Endothelial cell (in vitro differentiated cells): ENCODE measurements around the gene ZNF580. TPM values are rescaled to one million over a fixed set of nuclear protein-coding genes. Genes with fewer than 3 reads are reported as not detected.

Source experiments
- DNase-seq: peaks from one replicate; pipeline ENCODE4 v3.0.0; 2021; ENCODE audit warnings: low spot score
- H3K27ac Mint-ChIP-seq: one replicate; pipeline ENCODE4 v1.8.0; 2021; ENCODE audit warnings: mixed read lengths, inconsistent platforms; ENCODE audit not compliant: unreplicated experiment
- H3K27me3 Mint-ChIP-seq: one replicate; pipeline ENCODE4 v1.8.0; 2021; ENCODE audit warnings: mild to moderate bottlenecking, moderate library complexity, mixed read lengths, inconsistent platforms; ENCODE audit not compliant: unreplicated experiment
- H3K36me3 Mint-ChIP-seq: one replicate; pipeline ENCODE4 v1.8.0; 2021; ENCODE audit warnings: mild to moderate bottlenecking, low read depth, mixed read lengths, inconsistent platforms; ENCODE audit not compliant: unreplicated experiment
- H3K4me1 Mint-ChIP-seq: one replicate; pipeline ENCODE4 v1.8.0; 2021; ENCODE audit warnings: mild to moderate bottlenecking, mixed read lengths, inconsistent platforms; ENCODE audit not compliant: unreplicated experiment
- H3K4me3 Mint-ChIP-seq: one replicate; pipeline ENCODE4 v1.8.0; 2021; ENCODE audit warnings: mild to moderate bottlenecking, mixed read lengths, inconsistent platforms; ENCODE audit not compliant: unreplicated experiment
- H3K9me3 Mint-ChIP-seq: one replicate; pipeline ENCODE4 v1.8.0; 2021; ENCODE audit warnings: mixed read lengths, inconsistent platforms; ENCODE audit not compliant: unreplicated experiment
- total RNA-seq: library from RNA; stranded (reverse); fragmentation: NEBNext Ultra II Directional; extraction: Animal tissue kit (Norgen Biotek cat#: 25700); gene quantifications from one replicate; pipeline ENCODE4 v1.2.1, GENCODE V29; 2021; ENCODE audit not compliant: unreplicated experiment
- TF ChIP-seq, protein P1 (sequence below): fragments of 200-600 bp; sonication (generic); IDR thresholded peaks from one replicate; pipeline ENCODE4 v1.5.0; 2021; ENCODE audit warnings: antibody characterized with exemption; ENCODE audit not compliant: unreplicated experiment

Gene ZNF580
- total RNA-seq, 1 donor from 2014 or later, result 34.0 TPM

DNA sequence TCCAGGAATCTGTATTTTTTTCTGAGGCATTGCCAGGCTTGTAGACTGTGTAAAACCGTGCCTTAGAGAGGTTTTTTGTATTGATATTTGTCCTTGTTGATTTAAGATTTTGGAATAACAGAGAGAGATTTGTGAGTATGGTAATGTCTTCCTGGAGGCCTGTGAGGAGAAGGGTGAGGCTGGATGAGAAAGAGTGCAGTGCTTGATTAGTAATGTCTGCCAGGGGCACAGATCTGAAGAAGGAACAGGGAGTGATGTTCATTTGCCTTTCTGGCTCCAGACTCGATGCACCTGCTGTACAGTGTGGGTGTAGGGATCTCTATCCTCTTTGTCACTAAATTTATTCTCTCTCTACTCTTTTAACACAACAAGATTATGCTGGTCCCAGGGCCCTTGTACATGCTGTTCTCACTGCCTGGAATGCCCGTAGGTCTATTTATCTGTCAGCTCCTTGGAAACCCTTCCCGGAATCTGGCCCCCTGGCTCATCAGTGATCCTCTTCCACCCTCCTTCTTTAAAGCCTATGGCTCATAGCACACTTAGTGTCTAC, 45.7 kb upstream of the ZNF580 start:
- Mint-ChIP-seq H3K4me3 (peak overlapping the region; percentile 43), H3K27ac (no peak overlapping the region), H3K36me3 (peaks cover 39% of the 10 kb centered on the region), H3K4me1 (peaks cover 9% of the 10 kb centered on the region), H3K9me3 (no peaks in the 10 kb centered on the region), H3K27me3 (peaks cover 14% of the 10 kb centered on the region)
- DNase-seq, result no peak
- TF ChIP-seq, protein P1, sequence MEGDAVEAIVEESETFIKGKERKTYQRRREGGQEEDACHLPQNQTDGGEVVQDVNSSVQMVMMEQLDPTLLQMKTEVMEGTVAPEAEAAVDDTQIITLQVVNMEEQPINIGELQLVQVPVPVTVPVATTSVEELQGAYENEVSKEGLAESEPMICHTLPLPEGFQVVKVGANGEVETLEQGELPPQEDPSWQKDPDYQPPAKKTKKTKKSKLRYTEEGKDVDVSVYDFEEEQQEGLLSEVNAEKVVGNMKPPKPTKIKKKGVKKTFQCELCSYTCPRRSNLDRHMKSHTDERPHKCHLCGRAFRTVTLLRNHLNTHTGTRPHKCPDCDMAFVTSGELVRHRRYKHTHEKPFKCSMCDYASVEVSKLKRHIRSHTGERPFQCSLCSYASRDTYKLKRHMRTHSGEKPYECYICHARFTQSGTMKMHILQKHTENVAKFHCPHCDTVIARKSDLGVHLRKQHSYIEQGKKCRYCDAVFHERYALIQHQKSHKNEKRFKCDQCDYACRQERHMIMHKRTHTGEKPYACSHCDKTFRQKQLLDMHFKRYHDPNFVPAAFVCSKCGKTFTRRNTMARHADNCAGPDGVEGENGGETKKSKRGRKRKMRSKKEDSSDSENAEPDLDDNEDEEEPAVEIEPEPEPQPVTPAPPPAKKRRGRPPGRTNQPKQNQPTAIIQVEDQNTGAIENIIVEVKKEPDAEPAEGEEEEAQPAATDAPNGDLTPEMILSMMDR, result no peak

DNA sequence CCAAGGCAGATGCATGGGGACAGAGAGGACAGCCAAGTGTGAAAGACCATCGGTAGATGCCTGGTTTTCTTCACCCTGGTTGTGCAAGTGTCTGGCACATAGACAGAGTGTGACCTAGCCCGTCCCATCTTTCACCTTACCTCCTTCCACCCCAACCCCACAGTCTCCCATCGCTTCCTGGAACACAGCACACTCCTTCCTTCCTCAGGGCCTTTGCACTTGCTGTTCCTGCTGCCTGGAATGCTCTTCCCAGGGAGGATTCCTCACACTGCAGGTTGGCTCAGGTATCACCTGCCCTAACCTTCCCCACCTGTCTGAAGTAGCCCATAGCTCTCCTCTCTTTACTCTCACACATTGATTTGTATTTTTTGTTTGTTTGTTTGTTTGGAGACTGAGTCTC, 44.5 kb upstream of the ZNF580 start:
- peaks cover 15% of the 10 kb centered on the region for H3K27me3 Mint-ChIP-seq
- H3K36me3 Mint-ChIP-seq, result peaks cover 36% of the 10 kb centered on the region
- no peak overlapping the region for H3K27ac Mint-ChIP-seq
- no peak for DNase-seq
- no peak overlapping the region for H3K4me3 Mint-ChIP-seq
- H3K9me3 Mint-ChIP-seq, result no peaks in the 10 kb centered on the region
- TF ChIP-seq, protein P1, result no peak
- peaks cover 9% of the 10 kb centered on the region for H3K4me1 Mint-ChIP-seq

DNA sequence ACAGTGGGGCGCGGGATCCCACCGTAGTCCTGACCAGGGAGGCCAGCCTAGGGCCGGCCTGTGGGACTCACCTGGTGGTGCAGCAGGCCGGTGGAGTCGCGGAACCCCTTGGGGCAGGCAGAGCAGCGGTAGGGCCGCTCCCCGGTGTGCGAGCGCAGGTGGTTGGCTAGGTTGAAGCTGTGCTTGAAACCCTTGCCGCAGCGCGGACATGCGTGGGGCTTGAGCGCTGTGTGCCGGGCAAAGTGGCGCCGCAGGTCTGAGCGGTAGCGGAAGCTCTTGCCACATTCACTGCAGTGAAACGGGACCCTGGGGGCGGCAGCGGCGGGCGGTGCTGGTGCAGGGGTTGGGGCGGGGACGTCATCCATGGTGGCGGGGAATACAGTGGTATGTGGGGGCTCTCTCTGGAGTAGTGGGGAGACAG, 43.3 kb upstream of the ZNF580 start:
- Mint-ChIP-seq H3K4me3 (no peak overlapping the region), H3K27ac (no peak overlapping the region), H3K27me3 (peaks cover 19% of the 10 kb centered on the region), H3K36me3 (peaks cover 30% of the 10 kb centered on the region), H3K4me1 (peaks cover 9% of the 10 kb centered on the region), H3K9me3 (no peaks in the 10 kb centered on the region)
- DNase-seq, result no peak
- TF ChIP-seq, protein P1, result no peak

DNA sequence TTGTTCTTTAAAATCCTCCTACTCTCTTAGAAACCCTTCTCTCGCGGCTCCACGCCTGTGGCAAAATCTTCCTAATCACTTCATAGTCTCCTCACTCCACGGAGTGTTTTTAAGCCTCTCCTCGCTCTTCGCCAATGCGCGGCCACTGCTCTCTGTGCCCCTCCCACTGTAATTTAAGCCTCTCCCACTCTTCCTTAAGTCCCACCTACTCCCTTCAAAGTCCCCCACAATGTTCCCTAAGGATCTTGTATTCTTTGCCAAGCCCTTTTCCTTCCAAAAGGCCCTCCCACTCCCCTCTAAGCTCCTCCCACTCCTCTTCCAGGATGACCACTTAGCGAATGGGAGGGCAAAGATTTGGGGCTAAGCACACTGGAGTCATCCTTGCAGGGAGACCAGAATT, 42.8 kb upstream of the ZNF580 start:
- TF ChIP-seq, protein P1, result no peak
- Mint-ChIP-seq H3K4me1 (peaks cover 9% of the 10 kb centered on the region), H3K36me3 (peaks cover 30% of the 10 kb centered on the region), H3K4me3 (peak overlapping the region; percentile 86), H3K27me3 (peaks cover 19% of the 10 kb centered on the region), H3K9me3 (no peaks in the 10 kb centered on the region), H3K27ac (peak overlapping the region; percentile 94)
- no peak for DNase-seq

DNA sequence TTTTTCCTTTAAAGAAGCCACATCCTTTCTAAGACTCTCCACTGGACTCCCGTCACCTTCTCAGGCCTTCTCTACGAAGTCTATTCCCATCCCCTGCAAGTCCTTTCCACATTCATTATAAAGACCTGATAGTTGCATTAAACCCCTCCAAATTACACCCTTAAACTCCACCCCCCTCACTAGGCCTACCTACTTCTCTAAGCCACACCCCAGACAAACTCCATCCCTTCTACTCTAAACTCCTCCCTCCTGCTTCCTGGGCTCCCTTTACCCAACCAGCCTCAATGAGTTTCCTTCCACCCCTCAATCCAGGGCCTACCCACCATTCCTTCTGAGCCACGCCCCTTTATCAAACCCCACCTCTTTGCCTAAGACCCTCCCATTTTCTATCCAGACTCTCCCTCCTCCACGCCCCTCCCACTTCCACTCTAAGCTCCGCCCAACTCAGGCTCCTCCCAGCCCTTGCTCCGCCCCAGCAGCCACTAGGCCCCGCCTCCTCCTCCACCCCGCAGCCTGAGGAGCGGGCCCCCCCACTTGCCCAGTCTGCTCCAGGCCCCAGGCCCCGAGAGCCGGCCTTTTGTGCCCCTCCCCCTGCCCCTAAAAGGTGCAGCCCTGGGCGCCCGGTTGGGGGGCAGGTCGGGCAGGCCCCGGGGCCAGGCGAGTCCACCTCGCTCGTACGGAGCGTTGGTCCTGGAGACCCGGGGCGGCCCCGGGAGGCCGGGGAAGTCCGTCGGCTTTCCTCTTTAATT, 41.9 kb upstream of the ZNF580 start:
- Mint-ChIP-seq H3K9me3 (no peaks in the 10 kb centered on the region), H3K36me3 (peaks cover 30% of the 10 kb centered on the region), H3K27ac (peak overlapping the region; percentile 99), H3K4me1 (peaks cover 9% of the 10 kb centered on the region), H3K4me3 (peak overlapping the region; percentile 97), H3K27me3 (peaks cover 24% of the 10 kb centered on the region)
- TF ChIP-seq, protein P1, result no peak
- DNase-seq, result peak; percentile 98
